Neural progenitor cell (in vitro differentiated cells): ENCODE results near the gene ANKRD42. TPM values are rescaled to one million over a fixed set of nuclear protein-coding genes. Genes with fewer than 3 reads are reported as not detected.

ENCODE experiments used
- DNase-seq: peaks from one replicate; pipeline ENCODE4 v3.0.0-alpha.2; 2016; ENCODE audit warnings: low spot score
- H2AFZ ChIP-seq: fragments of 200-600 bp; sonication (generic); replicated peaks from 2 replicates; pipeline ENCODE4 v1.6.1; 2016; ENCODE audit warnings: antibody characterized with exemption
- H3F3A ChIP-seq: fragments of 200-600 bp; sonication (generic); 2 replicates; pipeline ENCODE4 v1.6.1; 2016; ENCODE audit warnings: antibody characterized with exemption, low read depth
- H3K27ac ChIP-seq: fragments of 200-600 bp; sonication (generic); 2 replicates; pipeline ENCODE4 v1.5.1; 2016; ENCODE audit warnings: mild to moderate bottlenecking
- H3K27me3 ChIP-seq: fragments of 200-600 bp; sonication (generic); 2 replicates; pipeline ENCODE4 v1.6.1; 2016; ENCODE audit warnings: mild to moderate bottlenecking, moderate library complexity
- H3K36me3 ChIP-seq: fragments of 200-600 bp; sonication (generic); 2 replicates; pipeline ENCODE4 v1.5.1; 2016
- H3K4me1 ChIP-seq: fragments of 200-600 bp; sonication (generic); 2 replicates; pipeline ENCODE4 v1.6.1; 2016; ENCODE audit warnings: mixed run types
- H3K4me2 ChIP-seq: fragments of 200-600 bp; sonication (generic); 2 replicates; pipeline ENCODE4 v1.6.1; 2016
- H3K4me3 ChIP-seq: fragments of 200-600 bp; sonication (generic); 2 replicates; pipeline ENCODE4 v1.5.1; 2016
- H3K79me2 ChIP-seq: fragments of 200-600 bp; sonication (generic); 2 replicates; pipeline ENCODE4 v1.6.1; 2016; ENCODE audit warnings: low read depth
- H3K9ac ChIP-seq: fragments of 200-600 bp; sonication (generic); 2 replicates; pipeline ENCODE4 v1.6.1; 2016
- H3K9me3 ChIP-seq: fragments of 200-600 bp; sonication (generic); 2 replicates; pipeline ENCODE4 v1.5.1; 2016; ENCODE audit warnings: low read depth
- H4K20me1 ChIP-seq: fragments of 200-600 bp; sonication (generic); 2 replicates; pipeline ENCODE4 v1.6.1; 2016; ENCODE audit warnings: low read depth
- H3K27ac Mint-ChIP-seq: 3 replicates; pipeline ENCODE4 v1.8.0; 2021; ENCODE audit warnings: mixed read lengths
- H3K27me3 Mint-ChIP-seq: 2 replicates; pipeline ENCODE4 v1.8.0; 2022; ENCODE audit warnings: low read depth, mild to moderate bottlenecking, inconsistent platforms, moderate library complexity, mixed read lengths; ENCODE audit not compliant: insufficient read depth
- H3K36me3 Mint-ChIP-seq: 3 replicates; pipeline ENCODE4 v1.8.0; 2021; ENCODE audit warnings: mixed read lengths
- H3K4me1 Mint-ChIP-seq: 3 replicates; pipeline ENCODE4 v1.8.0; 2021; ENCODE audit warnings: mixed read lengths
- H3K4me3 Mint-ChIP-seq: 3 replicates; pipeline ENCODE4 v1.8.0; 2021; ENCODE audit warnings: mild to moderate bottlenecking, moderate library complexity, mixed read lengths
- H3K9me3 Mint-ChIP-seq: 3 replicates; pipeline ENCODE4 v1.8.0; 2020; ENCODE audit warnings: mixed read lengths
- CTCF ChIP-seq: fragments of 200-600 bp; sonication (generic); IDR thresholded peaks from 2 replicates; pipeline ENCODE4 v1.5.1; 2017; ENCODE audit warnings: antibody characterized with exemption, mild to moderate bottlenecking
- EZH2 ChIP-seq: fragments of 200-600 bp; sonication (generic); IDR thresholded peaks from 2 replicates; pipeline ENCODE4 v1.6.1; 2017; ENCODE audit warnings: antibody characterized with exemption, mild to moderate bottlenecking, moderate library complexity
- EZH2phosphoT487 ChIP-seq: fragments of 200-600 bp; sonication (generic); IDR thresholded peaks from 2 replicates; pipeline ENCODE4 v1.6.1; 2017; ENCODE audit warnings: antibody characterized with exemption
- total RNA-seq: library from RNA; depleted of rRNA; stranded (reverse); fragments of >200 nt; gene quantifications from 2 replicates; pipeline ENCODE4 v1.2.3, GENCODE V29; 2015; ENCODE audit warnings: low replicate concordance

ANKRD42 gene
- total RNA-seq, 1 donor from 2014 or later = 4.4 TPM

- TF ChIP-seq EZH2phosphoT487 = no peak
- no peak for TF ChIP-seq EZH2
- TF ChIP-seq CTCF = no peak
- Histone ChIP-seq H3K9ac (no peak overlapping the region), H3F3A (no peaks in the 10 kb centered on the region), H3K27me3 (no peaks in the 10 kb centered on the region), H3K9me3 (no peaks in the 10 kb centered on the region), H3K4me2 (peak overlapping the region; percentile 31), H4K20me1 (no peaks in the 10 kb centered on the region), H3K4me3 (no peak overlapping the region), H3K27ac (no peak overlapping the region), H3K4me1 (peaks cover 8% of the 10 kb centered on the region), H3K79me2 (peaks cover 53% of the 10 kb centered on the region), H3K36me3 (peaks cover 16% of the 10 kb centered on the region), H2AFZ (no peak overlapping the region)
- H3K9me3 Mint-ChIP-seq = no peaks in the 10 kb centered on the region
- DNase-seq = no peak
- H3K27ac Mint-ChIP-seq = no peak overlapping the region
- peaks cover 4% of the 10 kb centered on the region for H3K36me3 Mint-ChIP-seq
- no peaks in the 10 kb centered on the region for H3K27me3 Mint-ChIP-seq
- no peak overlapping the region for H3K4me3 Mint-ChIP-seq
- H3K4me1 Mint-ChIP-seq = peaks cover 25% of the 10 kb centered on the region
Observed at GRCh38 chr11:83282084-83282716, 88.7 kb downstream of the ANKRD42 start.

- H3K9ac ChIP-seq = peak overlapping the region; percentile 80
- no peak for DNase-seq
- peaks cover 4% of the 10 kb centered on the region for H3K36me3 ChIP-seq
- H3K4me1 ChIP-seq = peaks cover 8% of the 10 kb centered on the region
- peaks cover 25% of the 10 kb centered on the region for H3K4me1 Mint-ChIP-seq
- no peaks in the 10 kb centered on the region for H3K27me3 Mint-ChIP-seq
- H3K4me2 ChIP-seq = peak overlapping the region; percentile 88
- no peaks in the 10 kb centered on the region for H3K9me3 ChIP-seq
- H3K79me2 ChIP-seq = peaks cover 53% of the 10 kb centered on the region
- peak overlapping the region; percentile 90 for H3K4me3 Mint-ChIP-seq
- H4K20me1 ChIP-seq = no peaks in the 10 kb centered on the region
- H3K4me3 ChIP-seq = peak overlapping the region; percentile 84
- H3K9me3 Mint-ChIP-seq = no peaks in the 10 kb centered on the region
- H2AFZ ChIP-seq = no peak overlapping the region
- H3K27ac ChIP-seq = no peak overlapping the region
- H3K27me3 ChIP-seq = no peaks in the 10 kb centered on the region
- H3K27ac Mint-ChIP-seq = peak overlapping the region; percentile 98
- no peaks in the 10 kb centered on the region for H3F3A ChIP-seq
- TF ChIP-seq EZH2phosphoT487 (no peak), EZH2 (no peak), CTCF (no peak)
- no peaks in the 10 kb centered on the region for H3K36me3 Mint-ChIP-seq
Observed at GRCh38 chr11:83284501-83285150, 91.1 kb downstream of the ANKRD42 start.

GRCh38 chr11:83285151-83285770 is 91.7 kb downstream of the ANKRD42 start:
- Histone ChIP-seq H4K20me1 (no peaks in the 10 kb centered on the region), H3K36me3 (no peaks in the 10 kb centered on the region), H3K4me3 (peak overlapping the region; percentile 84), H3K4me2 (peak overlapping the region; percentile 88), H3F3A (no peaks in the 10 kb centered on the region), H3K4me1 (peaks cover 8% of the 10 kb centered on the region), H3K79me2 (peaks cover 53% of the 10 kb centered on the region), H3K27ac (peak overlapping the region; percentile 54), H3K9me3 (no peaks in the 10 kb centered on the region), H3K9ac (peak overlapping the region; percentile 80), H2AFZ (peak overlapping the region; percentile 93), H3K27me3 (no peaks in the 10 kb centered on the region)
- peak overlapping the region; percentile 98 for H3K27ac Mint-ChIP-seq
- H3K36me3 Mint-ChIP-seq = no peaks in the 10 kb centered on the region
- H3K27me3 Mint-ChIP-seq = no peaks in the 10 kb centered on the region
- DNase-seq = no peak
- no peak for TF ChIP-seq CTCF
- TF ChIP-seq EZH2phosphoT487 = no peak
- TF ChIP-seq EZH2 = no peak
- H3K4me1 Mint-ChIP-seq = peaks cover 25% of the 10 kb centered on the region
- H3K4me3 Mint-ChIP-seq = peak overlapping the region; percentile 90
- no peaks in the 10 kb centered on the region for H3K9me3 Mint-ChIP-seq
